PC-9 (cell line): ENCODE data around the gene PIAS4.

Experiments
- EZH2 ChIP-seq: fragments of 200-600 bp; sonication (generic); IDR thresholded peaks from 2 replicates; pipeline ENCODE4 v1.8.0; 2017; ENCODE audit warnings: antibody characterized with exemption, low read depth
- TF ChIP-seq, protein P1 (sequence below): fragments of 200-600 bp; sonication (generic); conservative IDR thresholded peaks from 2 replicates; pipeline ENCODE4 v1.6.1; 2017; ENCODE audit warnings: mixed run types, antibody characterized with exemption, mild to moderate bottlenecking, moderate library complexity

- TF ChIP-seq, protein P1, sequence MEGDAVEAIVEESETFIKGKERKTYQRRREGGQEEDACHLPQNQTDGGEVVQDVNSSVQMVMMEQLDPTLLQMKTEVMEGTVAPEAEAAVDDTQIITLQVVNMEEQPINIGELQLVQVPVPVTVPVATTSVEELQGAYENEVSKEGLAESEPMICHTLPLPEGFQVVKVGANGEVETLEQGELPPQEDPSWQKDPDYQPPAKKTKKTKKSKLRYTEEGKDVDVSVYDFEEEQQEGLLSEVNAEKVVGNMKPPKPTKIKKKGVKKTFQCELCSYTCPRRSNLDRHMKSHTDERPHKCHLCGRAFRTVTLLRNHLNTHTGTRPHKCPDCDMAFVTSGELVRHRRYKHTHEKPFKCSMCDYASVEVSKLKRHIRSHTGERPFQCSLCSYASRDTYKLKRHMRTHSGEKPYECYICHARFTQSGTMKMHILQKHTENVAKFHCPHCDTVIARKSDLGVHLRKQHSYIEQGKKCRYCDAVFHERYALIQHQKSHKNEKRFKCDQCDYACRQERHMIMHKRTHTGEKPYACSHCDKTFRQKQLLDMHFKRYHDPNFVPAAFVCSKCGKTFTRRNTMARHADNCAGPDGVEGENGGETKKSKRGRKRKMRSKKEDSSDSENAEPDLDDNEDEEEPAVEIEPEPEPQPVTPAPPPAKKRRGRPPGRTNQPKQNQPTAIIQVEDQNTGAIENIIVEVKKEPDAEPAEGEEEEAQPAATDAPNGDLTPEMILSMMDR: no peak
- no peak for TF ChIP-seq EZH2
Measured at GRCh38 chr19:4061683-4062418, 54.3 kb downstream of the PIAS4 start.
